Limb (tissue), 2 donors: Measurements from ENCODE around the gene GALR2.
"Not testable (repeated sequence)": the region's sequence is repeated elsewhere in the genome, so short reads cannot be mapped to it uniquely, and the experiment has no call there.

Experiments
- DNase-seq, 2 donors: peaks; one replicate each; pipeline ENCODE4 v3.0.0-alpha.2; 2016; ENCODE audit errors: extremely low spot score in 2 of 2

The GALR2 gene

GRCh38 chr17:76074390-76075363, at the start of gene GALR2:
TSS of gene GALR2 (plus strand) at chr17:76074781. CDS start at chr17:76074884, 103 bp downstream.
- no peak for DNase-seq

- no peak for DNase-seq
Observed at GRCh38 chr17:76025294-76025693, 49.3 kb upstream of the GALR2 start.

GRCh38 chr17:76026714-76027158, 47.8 kb upstream of the GALR2 start:
- no peak for DNase-seq

GRCh38 chr17:76027159-76027839, 47.3 kb upstream of the GALR2 start, which contains the start of gene EVPL:
TSS of gene EVPL (minus strand) at chr17:76027306. CDS start at chr17:76027198, 108 bp downstream.
- no peak for DNase-seq

GRCh38 chr17:76032073-76032779, 42.4 kb upstream of the GALR2 start:
- DNase-seq = no peak

- DNase-seq = no peak
Observed at GRCh38 chr17:76032780-76033108, 41.8 kb upstream of the GALR2 start.

- DNase-seq = no peak
Observed at GRCh38 chr17:76033139-76033538, 41.4 kb upstream of the GALR2 start.

GRCh38 chr17:76034428-76035350, 39.9 kb upstream of the GALR2 start:
- DNase-seq = no peak

- no peak for DNase-seq
Observed at GRCh38 chr17:76036497-76037261, 37.9 kb upstream of the GALR2 start.

GRCh38 chr17:76038050-76038449, 36.5 kb upstream of the GALR2 start:
- no peak for DNase-seq

GRCh38 chr17:76039121-76039520, 35.5 kb upstream of the GALR2 start:
- no peak for DNase-seq

- DNase-seq = no peak
Observed at GRCh38 chr17:76040376-76040775, 34.2 kb upstream of the GALR2 start.

- not testable (repeated sequence) for DNase-seq
Observed at GRCh38 chr17:76042868-76043267, 31.7 kb upstream of the GALR2 start.

GRCh38 chr17:76044475-76045007, 30.0 kb upstream of the GALR2 start:
- not testable (repeated sequence) for DNase-seq

GRCh38 chr17:76046064-76046463, 28.5 kb upstream of the GALR2 start:
- no peak for DNase-seq

- DNase-seq = no peak
Observed at GRCh38 chr17:76048025-76048605, 26.5 kb upstream of the GALR2 start.

GRCh38 chr17:76048711-76049110, 25.9 kb upstream of the GALR2 start:
- no peak for DNase-seq

GRCh38 chr17:76049239-76049638, 25.3 kb upstream of the GALR2 start:
- no peak for DNase-seq

- DNase-seq = no peak
Observed at GRCh38 chr17:76049836-76050537, 24.6 kb upstream of the GALR2 start.
